Aortic smooth muscle cell (primary cell): ENCODE results near the gene SPANXB1. TPM values are rescaled to one million over a fixed set of nuclear protein-coding genes. Genes with fewer than 3 reads are reported as not detected.

ENCODE experiments used
- total RNA-seq: library from RNA; depleted of rRNA; stranded (reverse); fragments of >200 nt; gene quantifications from 2 replicates; pipeline ENCODE4 v1.2.3, GENCODE V29; 2014

The SPANXB1 gene
- total RNA-seq: not detected in 2 replicates

GRCh38 chrX:141002568-141002967, at the start of gene SPANXB1:
Gene SPANXB1 (plus strand): TSS chrX:141002594. CDS start chrX:141002694, 100 bp downstream.

Other genes starting within 250 kb of the SPANXB1 start
- 5.9 and 8.8 TPM in 2 replicates for gene LDOC1, start 174.5 kb downstream of the SPANXB1 start, total RNA-seq
- not detected in 2 replicates for gene SPANXC, start 239.9 kb downstream of the SPANXB1 start, total RNA-seq